ENCODE results near the gene SEPTIN1.

DNA sequence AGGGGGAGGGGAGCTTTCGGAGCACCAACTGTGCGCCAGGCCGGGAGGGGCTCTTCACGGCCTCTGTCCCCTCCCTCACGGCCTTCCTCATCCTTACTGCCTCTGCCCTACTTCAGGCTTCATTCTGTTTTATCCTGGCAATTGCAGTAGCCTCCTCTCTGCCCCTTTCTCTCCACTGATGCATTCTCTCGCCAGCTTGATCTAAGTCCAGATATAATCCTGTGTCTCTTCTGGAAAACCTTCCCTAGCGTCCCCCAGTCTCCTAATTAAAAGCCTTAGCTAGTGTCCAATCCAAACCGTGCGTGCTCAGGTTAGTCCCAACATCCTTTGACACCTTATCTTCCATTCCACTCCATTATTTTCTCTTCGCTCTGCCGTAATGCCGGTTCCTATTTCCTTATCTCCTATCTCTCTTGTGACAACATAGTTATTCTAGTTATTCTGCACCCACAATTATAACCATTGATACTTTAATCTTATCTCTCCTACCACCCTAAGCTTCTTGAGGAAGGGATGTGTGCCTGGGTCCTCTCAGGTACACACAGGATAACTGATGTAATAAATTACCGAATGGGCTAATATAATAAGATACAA, 13.7 kb upstream of the SEPTIN1 start:
- TF ChIP-seq FOS (IDR thresholded peaks at IDR 0.05; ENCODE audit: borderline replicate concordance, insufficient read depth, low read length): no peak
- TF ChIP-seq, protein P1, sequence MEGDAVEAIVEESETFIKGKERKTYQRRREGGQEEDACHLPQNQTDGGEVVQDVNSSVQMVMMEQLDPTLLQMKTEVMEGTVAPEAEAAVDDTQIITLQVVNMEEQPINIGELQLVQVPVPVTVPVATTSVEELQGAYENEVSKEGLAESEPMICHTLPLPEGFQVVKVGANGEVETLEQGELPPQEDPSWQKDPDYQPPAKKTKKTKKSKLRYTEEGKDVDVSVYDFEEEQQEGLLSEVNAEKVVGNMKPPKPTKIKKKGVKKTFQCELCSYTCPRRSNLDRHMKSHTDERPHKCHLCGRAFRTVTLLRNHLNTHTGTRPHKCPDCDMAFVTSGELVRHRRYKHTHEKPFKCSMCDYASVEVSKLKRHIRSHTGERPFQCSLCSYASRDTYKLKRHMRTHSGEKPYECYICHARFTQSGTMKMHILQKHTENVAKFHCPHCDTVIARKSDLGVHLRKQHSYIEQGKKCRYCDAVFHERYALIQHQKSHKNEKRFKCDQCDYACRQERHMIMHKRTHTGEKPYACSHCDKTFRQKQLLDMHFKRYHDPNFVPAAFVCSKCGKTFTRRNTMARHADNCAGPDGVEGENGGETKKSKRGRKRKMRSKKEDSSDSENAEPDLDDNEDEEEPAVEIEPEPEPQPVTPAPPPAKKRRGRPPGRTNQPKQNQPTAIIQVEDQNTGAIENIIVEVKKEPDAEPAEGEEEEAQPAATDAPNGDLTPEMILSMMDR (IDR thresholded peaks at IDR 0.05; ENCODE audit: extremely low read depth in 1 of 2, insufficient read depth in 1 of 2, low read depth in 1 of 2, low read length in 2 of 2): no peak
- no peak for TF ChIP-seq POLR2A (IDR thresholded peaks at IDR 0.05; ENCODE audit: low read depth, low read length)
- no peak for TF ChIP-seq EZH2 (IDR thresholded peaks at IDR 0.05; ENCODE audit: borderline replicate concordance, low read depth, low read length, severe bottlenecking)
- TF ChIP-seq, protein P2, sequence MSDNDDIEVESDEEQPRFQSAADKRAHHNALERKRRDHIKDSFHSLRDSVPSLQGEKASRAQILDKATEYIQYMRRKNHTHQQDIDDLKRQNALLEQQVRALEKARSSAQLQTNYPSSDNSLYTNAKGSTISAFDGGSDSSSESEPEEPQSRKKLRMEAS (IDR thresholded peaks at IDR 0.05; ENCODE audit: insufficient read depth, insufficient read length): no peak

All from endothelial cell of umbilical vein (primary cell).